Thyroid gland (tissue), 4 donors: ENCODE measurements around the gene MPEG1.

Experiments
- POLR2A ChIP-seq, 2 donors: fragments of 450-650 bp; IDR thresholded peaks; one replicate each; pipeline ENCODE4 v1.6.1; 2017; ENCODE audit warnings: antibody characterized with exemption in 2 of 2, mild to moderate bottlenecking in 2 of 2, moderate library complexity in 1 of 2
- TF ChIP-seq, protein P1 (sequence below), 6 experiments: fragments of 200-600 bp in 3 of 6; fragments of 450-650 bp in 3 of 6; sonication (generic) in 3 of 6; IDR thresholded peaks; one replicate each; pipeline ENCODE4 v1.5.1; 2016 to 2019; ENCODE audit warnings: antibody characterized with exemption in 6 of 6, mild to moderate bottlenecking in 2 of 6, inconsistent platforms in 1 of 6, moderate library complexity in 1 of 6

DNA sequence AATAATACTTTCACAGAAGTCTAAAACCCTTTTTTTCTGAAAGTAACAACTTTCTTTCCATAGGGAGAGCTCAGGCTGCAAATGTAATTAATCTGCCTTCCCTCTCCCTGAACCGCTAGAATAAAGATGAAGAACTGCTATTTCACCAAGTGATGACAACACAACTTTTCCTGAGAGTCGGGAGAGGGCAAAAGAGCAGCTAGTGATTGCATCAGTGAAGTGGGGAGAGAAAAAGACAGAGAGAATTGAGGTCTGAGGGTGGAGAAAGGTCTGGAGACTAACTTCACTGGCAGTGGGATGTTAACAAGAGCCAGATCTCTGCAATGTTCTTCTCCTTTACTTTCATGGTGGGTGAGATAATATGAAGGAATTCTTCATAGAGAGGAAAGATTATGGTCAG lies 10.9 kb upstream of the MPEG1 start:
- TF ChIP-seq, protein P1, sequence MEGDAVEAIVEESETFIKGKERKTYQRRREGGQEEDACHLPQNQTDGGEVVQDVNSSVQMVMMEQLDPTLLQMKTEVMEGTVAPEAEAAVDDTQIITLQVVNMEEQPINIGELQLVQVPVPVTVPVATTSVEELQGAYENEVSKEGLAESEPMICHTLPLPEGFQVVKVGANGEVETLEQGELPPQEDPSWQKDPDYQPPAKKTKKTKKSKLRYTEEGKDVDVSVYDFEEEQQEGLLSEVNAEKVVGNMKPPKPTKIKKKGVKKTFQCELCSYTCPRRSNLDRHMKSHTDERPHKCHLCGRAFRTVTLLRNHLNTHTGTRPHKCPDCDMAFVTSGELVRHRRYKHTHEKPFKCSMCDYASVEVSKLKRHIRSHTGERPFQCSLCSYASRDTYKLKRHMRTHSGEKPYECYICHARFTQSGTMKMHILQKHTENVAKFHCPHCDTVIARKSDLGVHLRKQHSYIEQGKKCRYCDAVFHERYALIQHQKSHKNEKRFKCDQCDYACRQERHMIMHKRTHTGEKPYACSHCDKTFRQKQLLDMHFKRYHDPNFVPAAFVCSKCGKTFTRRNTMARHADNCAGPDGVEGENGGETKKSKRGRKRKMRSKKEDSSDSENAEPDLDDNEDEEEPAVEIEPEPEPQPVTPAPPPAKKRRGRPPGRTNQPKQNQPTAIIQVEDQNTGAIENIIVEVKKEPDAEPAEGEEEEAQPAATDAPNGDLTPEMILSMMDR (IDR thresholded peaks at IDR 0.05) = no peak
- no peak for TF ChIP-seq POLR2A (IDR thresholded peaks at IDR 0.05)
